Neural cell (in vitro differentiated cells): ENCODE measurements around the gene CDH9.

ENCODE experiments used
- EP300 ChIP-seq: fragments of 450-650 bp; conservative IDR thresholded peaks from 2 replicates; pipeline ENCODE4 v1.6.1; 2014; ENCODE audit warnings: antibody characterized with exemption, mild to moderate bottlenecking, moderate library complexity; ENCODE audit not compliant: poor library complexity, severe bottlenecking
- POLR2AphosphoS5 ChIP-seq: IDR thresholded peaks from 2 replicates; pipeline ENCODE4 v1.6.1; 2012
- TF ChIP-seq, protein P1 (sequence below): fragments of 450-650 bp; IDR thresholded peaks from 2 replicates; pipeline ENCODE4 v1.5.1; 2014; ENCODE audit warnings: antibody characterized with exemption, mild to moderate bottlenecking, moderate library complexity; ENCODE audit not compliant: poor library complexity, severe bottlenecking

DNA sequence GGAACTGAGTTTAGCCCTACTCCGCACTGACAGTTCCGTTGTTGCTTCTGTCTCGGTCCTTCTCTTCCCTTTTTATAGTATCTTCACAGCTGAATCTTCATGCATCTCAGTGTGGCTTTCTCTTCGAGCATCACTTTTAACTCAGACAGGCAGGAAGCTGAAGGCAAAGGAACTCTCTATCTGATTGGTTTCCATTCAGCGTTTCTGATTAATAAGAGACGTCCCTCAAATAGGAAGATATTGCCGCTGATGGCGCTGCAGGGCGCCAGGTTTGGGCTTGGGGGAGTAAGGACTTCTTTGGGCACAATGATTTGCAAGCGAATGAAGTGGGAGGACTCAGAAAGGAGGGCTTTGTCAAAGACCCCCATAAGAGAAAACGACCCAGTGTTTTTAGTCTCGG is at the start of gene CDH9:
- peak; percentile 16 for TF ChIP-seq POLR2AphosphoS5
- TF ChIP-seq, protein P1, sequence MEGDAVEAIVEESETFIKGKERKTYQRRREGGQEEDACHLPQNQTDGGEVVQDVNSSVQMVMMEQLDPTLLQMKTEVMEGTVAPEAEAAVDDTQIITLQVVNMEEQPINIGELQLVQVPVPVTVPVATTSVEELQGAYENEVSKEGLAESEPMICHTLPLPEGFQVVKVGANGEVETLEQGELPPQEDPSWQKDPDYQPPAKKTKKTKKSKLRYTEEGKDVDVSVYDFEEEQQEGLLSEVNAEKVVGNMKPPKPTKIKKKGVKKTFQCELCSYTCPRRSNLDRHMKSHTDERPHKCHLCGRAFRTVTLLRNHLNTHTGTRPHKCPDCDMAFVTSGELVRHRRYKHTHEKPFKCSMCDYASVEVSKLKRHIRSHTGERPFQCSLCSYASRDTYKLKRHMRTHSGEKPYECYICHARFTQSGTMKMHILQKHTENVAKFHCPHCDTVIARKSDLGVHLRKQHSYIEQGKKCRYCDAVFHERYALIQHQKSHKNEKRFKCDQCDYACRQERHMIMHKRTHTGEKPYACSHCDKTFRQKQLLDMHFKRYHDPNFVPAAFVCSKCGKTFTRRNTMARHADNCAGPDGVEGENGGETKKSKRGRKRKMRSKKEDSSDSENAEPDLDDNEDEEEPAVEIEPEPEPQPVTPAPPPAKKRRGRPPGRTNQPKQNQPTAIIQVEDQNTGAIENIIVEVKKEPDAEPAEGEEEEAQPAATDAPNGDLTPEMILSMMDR: no peak
- no peak for TF ChIP-seq EP300
